ENCODE data around the gene PIGC.
"Not testable (repeated sequence)": the region's sequence is repeated elsewhere in the genome, so short reads cannot be mapped to it uniquely, and the experiment has no call there.

The PIGC gene

DNA sequence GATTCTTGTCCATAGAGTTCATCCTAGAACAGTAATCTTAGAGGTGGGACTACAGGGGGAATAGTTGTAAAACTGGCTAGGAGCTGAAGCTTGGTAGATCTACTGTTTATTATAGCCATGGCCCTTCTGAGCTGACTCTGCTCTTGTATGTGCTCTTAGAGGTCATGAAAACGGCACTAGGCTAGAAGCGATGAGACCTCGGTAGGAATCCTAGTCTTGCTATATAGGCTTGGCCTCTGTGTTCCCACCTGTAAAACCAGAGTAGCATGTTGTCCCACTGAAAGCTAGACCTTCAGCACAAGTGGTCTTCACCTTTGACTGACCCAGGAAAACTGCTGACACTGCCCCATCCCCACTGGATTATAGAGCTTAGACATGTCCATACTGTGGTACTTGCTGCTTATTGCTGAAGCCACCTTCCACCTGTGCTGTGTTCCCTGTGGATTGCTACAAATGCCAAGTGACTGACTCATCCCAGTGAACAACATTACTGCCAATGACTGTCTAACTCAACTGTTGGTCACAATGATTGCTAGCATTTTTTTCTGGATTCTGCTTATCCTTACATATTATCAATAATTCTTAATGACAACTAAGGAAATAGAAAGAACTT, 23.0 kb upstream of the PIGC start:
- no peak for DNase-seq (ENCODE audit: low read depth in 2 of 2, low spot score in 1 of 2)

DNA sequence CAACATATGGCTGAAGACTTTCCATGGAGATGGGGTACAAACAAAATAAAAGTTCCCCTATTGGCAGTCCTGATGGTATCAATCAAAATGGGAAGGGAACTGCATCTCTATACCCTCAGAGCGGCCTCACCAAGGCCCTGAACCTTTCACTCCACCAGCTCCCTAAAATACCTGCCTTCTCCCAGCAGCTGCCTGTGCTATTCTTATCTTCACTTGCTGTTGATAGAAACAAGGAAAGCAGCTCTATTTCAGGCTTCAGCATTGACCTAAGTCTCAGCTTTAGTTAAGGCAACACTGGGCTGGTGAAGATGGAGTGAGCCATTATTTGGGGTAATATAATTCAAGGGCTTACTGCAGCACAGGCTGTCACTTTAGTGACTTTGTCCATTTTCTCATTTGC, 21.7 kb upstream of the PIGC start:
- DNase-seq (ENCODE audit: low read depth in 2 of 2, low spot score in 1 of 2) = no peak

DNA sequence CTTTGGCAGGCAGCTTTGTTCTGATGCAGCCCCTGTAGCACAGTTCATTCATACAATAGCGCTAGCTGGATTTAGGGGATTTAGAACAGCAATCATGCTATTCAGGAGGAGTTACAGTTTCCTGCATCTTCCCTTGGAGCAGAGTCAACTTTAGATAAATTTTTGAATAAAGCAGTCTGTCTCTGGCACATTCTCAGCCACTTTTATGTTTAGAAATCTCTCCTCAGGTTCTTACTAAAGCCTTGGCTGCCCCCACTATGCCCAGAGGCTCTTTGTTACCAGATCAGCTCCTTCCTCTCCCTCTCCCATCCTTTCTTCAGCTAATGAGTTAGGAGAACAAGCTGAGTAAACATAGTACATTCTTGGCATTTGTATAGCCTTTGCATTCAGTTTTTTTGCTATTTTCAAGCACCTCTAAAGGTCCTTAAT, 17.0 kb upstream of the PIGC start:
- DNase-seq (ENCODE audit: low read depth in 2 of 2, low spot score in 1 of 2) = no peak

DNA sequence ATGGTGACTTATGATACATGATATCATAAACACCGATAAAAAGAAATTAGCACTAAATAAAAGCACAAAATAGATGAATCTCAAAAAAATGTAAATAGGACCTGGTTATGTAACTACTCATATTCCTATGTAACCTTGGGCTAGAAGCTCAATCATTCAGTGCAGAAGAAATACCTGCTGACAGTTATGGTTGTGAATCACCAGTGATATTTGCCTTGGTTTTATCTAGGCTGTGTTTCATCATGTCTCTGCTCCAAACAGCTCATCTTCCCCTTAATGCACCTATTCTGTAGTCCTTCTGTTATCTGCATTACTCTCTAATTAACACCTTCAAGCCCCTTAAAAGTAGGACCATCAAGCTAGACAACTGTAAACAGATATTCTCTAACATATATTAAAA, 16.3 kb upstream of the PIGC start:
- DNase-seq (ENCODE audit: low read depth in 2 of 2, low spot score in 1 of 2) = no peak

DNA sequence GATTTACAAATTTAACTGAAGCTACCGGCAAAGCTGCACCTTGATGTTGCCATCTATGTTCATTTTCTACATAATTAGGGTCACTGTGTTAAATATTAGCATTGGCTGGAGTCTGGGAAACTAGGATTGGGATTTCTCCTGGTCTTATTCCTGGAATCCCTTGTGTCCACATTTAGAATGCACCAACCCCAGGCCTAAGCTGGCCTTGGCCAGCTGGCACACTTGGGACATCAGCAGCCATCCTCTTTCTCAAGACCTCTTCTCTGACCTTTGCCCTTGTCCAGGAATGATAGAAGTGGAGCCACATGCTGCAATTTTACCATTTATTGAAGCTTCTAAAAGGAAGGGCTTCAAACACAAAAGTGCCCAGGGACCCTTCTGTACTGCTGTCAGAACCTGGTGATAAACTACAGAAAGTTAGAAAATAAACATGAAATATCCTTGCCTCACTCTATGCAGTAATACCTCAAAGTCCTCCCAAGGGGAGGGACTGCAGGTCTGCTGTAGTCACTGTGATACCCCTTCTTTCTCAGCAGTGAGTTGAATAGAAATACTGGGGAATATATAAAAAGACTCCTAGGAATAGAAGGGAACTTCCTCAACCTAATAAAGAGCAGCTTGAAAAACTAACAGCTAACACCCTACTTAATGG, 13.7 kb upstream of the PIGC start:
- DNase-seq (ENCODE audit: low read depth in 2 of 2, low spot score in 1 of 2) = no peak

DNA sequence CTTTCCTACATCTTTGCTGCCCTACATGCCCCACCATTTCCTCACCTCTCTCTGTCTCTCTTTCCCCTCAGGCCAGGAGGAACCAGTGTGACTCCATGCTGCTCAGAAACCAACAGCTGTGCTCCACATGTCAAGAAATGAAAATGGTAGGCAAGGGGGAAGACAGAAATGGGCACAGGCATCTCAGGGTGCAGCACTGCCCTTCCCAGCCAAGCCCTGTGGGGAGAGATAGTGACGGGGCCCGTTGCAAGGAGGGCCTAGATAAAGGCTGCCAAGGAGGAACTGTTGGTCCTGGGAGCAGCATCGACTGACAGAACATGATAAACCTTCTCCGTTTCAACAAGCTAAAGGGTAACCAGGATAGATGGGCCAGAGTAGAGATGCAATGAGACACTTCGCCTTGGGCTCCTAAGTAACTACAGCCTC, 12.5 kb upstream of the PIGC start:
- DNase-seq (ENCODE audit: low read depth in 2 of 2, low spot score in 1 of 2) = no peak

DNA sequence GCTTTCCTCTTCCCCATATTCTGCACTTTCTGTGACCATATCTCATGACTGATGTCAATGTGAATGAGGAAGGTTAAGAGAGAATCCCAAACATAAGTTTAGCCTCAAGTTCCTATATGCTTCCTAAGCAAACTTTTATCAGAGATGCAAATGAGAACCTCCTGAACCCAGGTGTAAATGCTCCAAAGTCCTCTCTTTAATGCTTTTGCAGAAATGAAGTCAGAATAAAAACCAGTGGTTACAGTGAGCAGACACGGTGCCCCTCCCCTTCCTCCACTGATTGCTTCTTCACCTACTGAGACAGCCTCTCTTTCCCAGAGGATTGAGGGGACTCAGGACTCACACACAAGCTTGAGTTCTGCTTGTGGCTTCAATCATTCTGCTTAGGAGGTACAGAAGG, 11.6 kb upstream of the PIGC start:
- DNase-seq (ENCODE audit: low read depth in 2 of 2, low spot score in 1 of 2) = no peak

DNA sequence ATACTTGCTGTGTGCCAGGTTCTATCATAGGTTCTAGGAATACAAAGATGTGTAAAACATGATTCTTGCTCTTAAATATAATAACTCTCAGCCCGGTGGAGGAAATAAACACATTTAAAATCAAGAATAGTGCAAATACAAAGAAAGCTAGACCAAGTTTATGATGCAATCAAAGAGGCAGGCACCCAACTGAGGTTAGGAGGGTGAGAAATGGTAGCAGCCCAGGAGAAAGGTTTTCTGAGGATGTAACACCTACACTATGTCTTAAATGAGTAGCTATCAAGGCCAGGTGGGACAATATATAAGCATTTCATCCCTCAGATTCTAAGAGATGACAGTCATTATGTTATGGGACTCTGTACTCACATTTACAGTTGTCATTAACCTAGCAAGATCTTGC, 9.7 kb upstream of the PIGC start:
- no peak for DNase-seq (ENCODE audit: low read depth in 2 of 2, low spot score in 1 of 2)

DNA sequence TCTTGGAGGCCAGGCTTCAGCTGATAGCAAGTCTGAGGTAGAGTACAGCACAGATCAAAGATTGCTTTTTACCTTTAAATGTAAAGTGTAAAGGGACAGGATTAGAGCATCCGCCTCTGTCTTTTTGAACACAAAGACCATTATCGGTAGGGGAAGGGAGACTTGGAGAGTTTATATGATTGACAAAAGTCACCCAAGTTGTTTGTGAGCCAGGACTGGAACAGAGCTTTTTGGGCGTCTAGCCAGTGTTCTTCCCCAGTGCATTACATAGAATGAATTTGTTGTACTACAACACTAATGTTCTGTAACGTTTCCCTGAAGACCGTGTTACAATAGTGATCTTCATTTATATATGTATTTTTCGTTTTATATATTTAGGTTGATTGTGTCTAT, 9.3 kb upstream of the PIGC start:
- no peak for DNase-seq (ENCODE audit: low read depth in 2 of 2, low spot score in 1 of 2)

DNA sequence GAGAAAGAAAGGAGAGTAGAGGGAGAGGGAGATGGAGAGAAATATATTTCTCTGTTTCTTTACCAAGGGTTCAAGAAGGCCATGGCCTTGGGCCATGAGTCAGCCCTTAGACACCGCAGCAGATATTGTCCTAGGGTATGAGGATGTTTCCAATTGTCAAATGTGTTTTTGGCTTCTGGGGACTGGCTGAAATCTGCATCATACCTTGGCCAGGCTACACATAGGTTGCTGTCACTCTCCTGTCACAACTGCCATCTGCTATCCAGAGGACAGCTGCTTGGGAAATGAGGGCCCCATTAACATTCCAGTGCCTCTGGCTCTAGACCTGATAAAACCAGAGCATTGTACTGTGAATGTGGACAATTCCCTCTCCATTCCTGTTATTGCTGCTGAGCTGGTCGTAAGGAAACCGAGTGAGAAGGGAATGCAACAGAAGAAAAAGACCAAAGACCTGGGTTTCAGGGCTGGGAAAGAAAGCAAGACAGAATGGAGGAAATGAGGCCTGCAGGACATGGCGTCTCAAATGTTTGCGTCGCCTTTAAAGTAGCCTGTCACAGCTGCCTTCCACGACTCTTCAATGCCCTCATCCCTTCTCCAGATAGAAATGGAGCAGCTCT, 8.8 kb upstream of the PIGC start:
- no peak for DNase-seq (ENCODE audit: low read depth in 2 of 2, low spot score in 1 of 2)

DNA sequence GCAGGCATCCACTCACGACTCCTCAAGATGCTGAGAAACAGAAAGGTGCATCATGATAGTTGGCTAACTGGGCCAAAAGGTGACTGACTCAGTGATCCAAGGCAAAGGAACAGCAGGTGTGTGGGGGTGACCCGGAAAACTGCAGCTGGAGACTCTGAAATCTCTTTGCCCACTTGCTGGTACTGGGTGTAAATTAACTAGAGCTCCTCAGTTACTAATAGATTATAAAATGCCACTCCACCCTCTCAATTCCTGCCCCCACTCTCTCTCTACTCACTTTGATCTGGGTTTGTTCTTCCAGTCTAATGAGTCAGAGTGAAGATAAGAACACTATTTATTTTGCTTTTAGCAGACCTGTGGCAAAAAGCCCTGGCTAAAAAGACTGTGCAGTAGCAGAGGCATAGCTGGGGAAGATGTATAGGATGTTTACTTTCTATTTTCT, 7.2 kb upstream of the PIGC start:
- no peak for DNase-seq (ENCODE audit: low read depth in 2 of 2, low spot score in 1 of 2)

DNA sequence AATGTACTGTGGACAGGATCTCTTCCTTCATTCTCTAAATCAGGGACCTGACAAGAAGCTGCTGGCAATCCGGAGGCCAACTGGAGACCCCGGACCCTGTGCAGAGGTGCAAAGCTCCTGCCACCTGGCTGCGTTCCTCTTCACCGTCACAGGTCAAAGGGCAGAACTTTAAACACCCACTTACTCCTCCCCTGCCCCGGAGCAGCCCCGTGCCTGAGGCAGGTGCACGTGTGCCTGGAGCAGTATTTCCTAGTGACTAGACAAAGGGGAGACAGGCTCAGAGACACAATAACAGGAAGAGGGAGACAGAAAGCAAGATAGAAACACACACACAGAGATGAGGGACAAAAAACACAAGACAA, 6.6 kb upstream of the PIGC start:
- no peak for DNase-seq (ENCODE audit: low read depth in 2 of 2, low spot score in 1 of 2)

DNA sequence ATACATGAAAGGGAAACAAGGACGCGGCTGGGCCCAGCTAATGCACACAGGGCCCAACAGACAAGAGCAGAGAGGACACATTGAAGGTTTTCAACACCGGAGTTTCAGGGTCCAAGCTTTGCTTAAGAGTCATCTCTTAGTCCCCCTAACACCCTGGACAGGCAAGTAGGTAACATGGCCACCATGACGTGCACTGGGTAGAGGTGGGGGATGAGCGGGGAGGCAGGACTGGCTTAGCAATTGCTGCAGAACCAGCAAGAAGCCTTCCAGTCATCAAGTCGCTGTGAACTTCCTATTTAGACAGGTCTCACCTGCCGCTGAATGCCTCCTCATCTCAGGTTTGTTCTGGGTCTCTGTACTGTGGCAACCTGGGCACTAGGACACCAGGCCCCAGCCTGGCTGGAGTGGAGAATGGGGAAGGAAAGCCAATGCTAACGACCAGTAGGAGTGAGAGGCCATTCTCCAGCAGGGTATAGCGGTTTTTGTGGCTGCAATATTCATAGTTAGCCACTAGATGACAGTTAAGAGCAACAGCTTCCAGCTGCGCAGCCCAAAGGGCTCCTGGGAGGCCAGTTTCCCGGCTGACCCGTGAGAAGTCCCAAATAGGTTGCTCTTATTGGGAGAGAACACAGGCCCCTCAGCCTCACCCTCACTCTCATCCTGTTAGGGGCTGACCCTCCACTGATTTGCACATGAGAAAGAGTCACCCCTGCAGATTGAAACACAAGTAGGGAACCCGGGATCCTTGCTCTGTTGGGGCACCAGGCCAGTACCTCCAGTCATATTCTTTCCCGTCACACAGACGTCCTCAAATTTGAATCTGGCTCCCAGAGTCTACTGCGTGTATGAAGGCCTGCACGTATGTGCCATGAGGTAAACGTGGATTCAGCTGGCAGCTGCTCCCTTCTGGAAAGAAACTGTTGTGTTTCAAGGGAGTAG, 6.0 kb upstream of the PIGC start:
- DNase-seq (ENCODE audit: low read depth in 2 of 2, low spot score in 1 of 2) = no peak

DNA sequence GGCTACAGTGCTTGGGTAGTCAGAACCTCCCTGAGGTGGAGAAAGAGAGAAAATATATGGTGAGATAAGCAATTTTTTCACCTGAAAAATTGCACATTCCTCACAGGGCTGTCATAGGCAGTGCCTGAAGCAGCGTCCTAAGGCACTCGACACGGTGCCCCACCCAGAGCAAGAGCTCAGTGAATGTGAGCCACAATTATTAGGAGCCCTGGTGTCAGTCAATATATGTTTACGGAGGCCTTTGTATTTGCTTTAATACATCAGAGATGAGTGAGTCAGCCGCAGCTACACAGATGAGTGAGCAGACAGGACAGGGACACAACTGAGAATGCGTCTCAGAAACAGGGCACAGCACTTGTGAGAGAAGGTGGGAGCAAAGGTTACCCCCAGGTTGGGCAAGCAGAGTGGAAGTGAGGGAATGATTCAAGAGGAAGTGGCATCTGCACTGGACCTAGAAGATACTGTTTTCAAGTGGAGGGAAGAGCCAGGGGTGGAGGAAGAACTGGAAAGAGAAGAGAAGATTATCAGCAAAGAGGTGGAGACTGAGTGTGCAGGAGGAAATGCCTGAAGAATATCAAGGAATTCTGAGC, 5.2 kb upstream of the PIGC start:
- no peak for DNase-seq (ENCODE audit: low read depth in 2 of 2, low spot score in 1 of 2)

DNA sequence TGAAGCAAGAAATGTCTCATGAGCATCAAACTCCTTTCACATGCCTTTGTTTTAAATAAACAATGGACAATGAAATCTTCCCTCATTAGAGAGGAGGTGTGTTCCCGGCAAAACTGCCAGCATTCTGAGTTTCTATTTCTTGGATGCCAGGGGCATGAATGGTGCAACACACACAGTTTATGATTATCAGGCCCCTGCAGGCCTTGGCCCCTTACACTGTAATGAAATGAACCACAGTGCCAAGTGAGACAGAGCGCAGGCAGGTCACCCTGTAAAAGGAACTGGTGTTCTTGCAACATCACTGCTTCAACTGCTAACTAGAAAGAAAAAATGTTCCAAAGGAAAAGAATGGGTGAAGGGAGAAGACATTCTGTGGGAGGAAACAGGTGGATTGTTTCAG, 3.8 kb upstream of the PIGC start:
- no peak for DNase-seq (ENCODE audit: low read depth in 2 of 2, low spot score in 1 of 2)

DNA sequence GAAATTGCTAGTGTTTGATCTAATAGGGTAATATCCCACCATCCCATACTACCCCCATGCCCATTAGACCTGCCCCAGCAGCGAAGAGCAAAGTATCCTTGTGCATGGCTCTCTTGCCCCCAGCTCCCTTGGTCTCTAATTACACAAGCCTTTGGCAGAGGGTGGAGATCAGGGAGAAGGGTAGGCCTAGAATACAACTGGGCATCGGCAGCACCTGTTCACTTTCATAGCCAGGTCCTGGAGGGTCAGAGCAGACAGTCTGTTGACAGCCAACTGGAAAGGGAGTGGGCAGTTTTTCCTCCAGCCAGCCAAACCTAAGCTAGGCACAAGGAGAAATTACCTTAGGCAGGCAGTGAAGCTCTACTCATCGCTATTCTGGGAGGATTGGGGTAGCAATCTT, 2.7 kb upstream of the PIGC start:
- DNase-seq (ENCODE audit: low read depth in 2 of 2, low spot score in 1 of 2) = no peak

DNA sequence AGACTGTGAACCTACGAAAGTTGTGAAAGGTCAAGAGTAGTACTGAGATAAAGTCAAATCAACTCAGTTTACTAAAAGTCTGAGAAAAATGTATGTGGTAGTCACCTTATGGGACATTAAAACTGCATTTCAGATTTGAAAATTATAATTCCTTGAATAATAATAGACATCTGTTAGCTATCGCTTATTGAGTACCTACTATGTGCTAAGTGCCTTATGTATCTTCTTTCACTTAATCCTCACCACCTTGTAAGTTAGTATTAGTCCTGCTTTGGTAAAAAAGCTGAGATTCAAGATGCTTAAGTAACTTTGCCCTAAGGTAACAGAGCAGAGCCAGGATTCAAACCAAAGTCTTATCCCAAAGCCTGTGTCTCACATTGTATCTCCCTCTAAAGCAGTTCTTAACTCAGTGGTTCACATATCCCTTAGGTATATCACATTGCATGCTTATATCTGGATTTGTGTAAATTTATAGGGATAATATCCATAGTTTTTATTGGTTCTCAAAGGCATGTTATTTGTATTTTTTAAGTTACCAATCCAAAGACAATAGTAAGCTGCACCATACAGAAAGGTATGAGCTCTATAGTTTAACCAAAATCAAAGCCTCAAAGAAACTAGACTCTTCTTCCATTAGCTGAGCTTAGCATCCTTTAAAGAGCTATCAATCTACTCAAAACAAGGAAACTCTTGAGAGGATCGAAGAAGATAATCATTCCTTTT, 865 bp downstream of the PIGC start:
- DNase-seq (ENCODE audit: low read depth in 2 of 2, low spot score in 1 of 2) = no peak

DNA sequence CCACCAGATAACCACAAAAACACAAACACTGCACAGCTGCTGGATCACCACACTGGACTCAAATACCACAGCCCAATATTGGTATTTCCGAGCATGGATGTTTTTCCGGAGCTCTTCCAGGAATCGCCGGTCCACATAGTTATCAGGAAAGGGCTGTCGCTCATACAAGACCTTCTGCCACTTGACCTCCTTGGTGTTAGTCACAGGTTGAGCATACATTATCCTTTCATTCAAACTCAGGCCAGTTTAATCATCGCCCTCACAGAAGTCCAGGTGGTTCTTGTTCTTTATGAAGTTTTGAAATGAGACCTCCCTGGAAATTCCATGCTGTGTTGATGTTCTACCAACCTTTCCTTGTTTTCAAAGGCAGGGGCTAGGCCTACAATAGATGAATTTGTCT, 1.5 kb downstream of the PIGC start:
- DNase-seq (ENCODE audit: low read depth in 2 of 2, low spot score in 1 of 2) = no peak

DNA sequence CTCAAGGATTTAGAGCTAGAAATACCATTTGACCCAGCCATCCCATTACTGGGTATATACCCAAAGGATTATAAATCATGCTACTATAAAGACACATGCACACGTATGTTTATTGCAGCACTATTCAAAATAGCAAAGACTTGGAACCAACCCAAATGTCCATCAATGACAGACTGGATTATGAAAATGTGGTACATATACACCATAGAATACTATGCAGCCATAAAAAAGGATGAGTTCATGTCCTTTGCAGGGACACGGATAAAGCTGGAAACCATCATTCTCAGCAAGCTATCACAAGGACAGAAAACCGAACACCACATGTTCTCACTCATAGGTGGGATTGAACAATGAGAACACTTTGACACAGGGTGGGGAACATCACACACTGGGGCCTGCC, 6.7 kb downstream of the PIGC start:
- not testable (repeated sequence) for DNase-seq (ENCODE audit: low read depth in 2 of 2, low spot score in 1 of 2)

DNA sequence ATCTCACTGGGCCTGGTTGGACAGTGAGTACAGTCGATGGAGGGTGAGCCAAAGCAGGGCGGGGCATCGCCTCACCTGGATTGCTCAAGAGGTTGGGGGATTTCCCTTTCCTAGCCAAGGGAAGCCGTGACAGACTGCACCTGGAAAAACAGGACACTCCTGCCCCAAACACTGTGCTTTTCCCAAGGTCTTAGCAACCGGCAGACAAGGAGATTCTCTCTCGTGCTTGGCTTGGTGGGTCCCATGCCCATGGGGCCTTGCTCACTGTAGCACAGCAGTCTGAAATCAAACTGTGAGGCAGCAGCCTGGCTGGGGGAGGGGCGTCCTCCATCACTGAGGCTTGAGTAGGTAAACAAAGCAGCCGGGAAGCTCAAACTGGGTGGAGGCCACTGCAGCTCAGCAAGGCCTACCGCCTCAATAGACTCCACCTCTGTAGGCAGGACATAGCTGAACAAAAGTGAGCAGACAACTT, 12.1 kb downstream of the PIGC start:
- no peak for DNase-seq (ENCODE audit: low read depth in 2 of 2, low spot score in 1 of 2)

DNA sequence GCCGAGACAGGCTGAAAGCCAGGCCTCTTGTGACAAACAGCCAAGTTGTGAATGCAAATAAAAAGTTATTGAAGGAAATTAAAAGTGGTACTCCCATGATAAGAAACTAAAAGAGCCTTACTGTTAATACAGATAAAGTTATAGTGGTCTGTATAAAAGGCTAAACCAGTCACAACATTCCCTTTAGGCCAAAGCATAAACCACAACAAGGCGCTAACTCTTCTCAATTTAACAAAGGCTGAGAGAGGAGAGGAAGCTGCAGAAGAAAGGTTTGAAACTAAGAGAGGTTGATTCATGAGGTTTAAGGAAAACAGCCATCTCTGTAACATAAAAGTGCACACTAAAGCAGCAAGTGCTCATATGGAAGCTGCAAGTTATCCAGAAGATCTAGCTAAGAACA, 12.7 kb downstream of the PIGC start:
- DNase-seq (ENCODE audit: low read depth in 2 of 2, low spot score in 1 of 2) = no peak

All from stimulated activated CD8-positive, alpha-beta memory T cell treated with anti-CD3 and anti-CD28 coated beads, Interleukin-4, amount 100 ng/mL, for 1 hour (primary cell).